AG04450 (cell line): Measurements from ENCODE around the gene EEPD1. TPM values are rescaled to one million over a fixed set of nuclear protein-coding genes. Genes with fewer than 3 reads are reported as not detected.

Source experiments
- CTCF ChIA-PET: fragments of 300-600, 350-600 bp; formaldehyde crosslinking; extraction: SDS; loops from one replicate; lab custom pipeline; 2022; ENCODE audit warnings: antibody characterized with exemption, inconsistent platforms; lab: Charles Lee
- POLR2A ChIA-PET: fragments of 350-600 bp; formaldehyde crosslinking; extraction: SDS; loops from one replicate; lab custom pipeline; 2021; ENCODE audit warnings: antibody characterized with exemption, inconsistent platforms; lab: Yijun Ruan, JAX
- DNase-seq: peaks from one replicate; pipeline ENCODE4 v3.0.0-alpha.2; 2011; ENCODE audit warnings: low read depth, low spot score
- H3K27ac ChIP-seq: one replicate; pipeline ENCODE4 v1.5.1; 2012; ENCODE audit warnings: low read depth, low read length, control low read depth
- H3K27me3 ChIP-seq: one replicate; pipeline ENCODE4 v1.6.0; 2012; ENCODE audit warnings: low read length; ENCODE audit not compliant: control insufficient read depth, insufficient read depth
- H3K4me3 ChIP-seq: 2 replicates; pipeline ENCODE4 v1.5.1; 2011; ENCODE audit warnings: mild to moderate bottlenecking, low read depth, low read length, control low read depth
- H3K9me3 ChIP-seq: 2 replicates; pipeline ENCODE4 v1.5.1; 2012; ENCODE audit warnings: low read length; ENCODE audit not compliant: control insufficient read depth, insufficient read depth
- CTCF ChIP-seq: IDR thresholded peaks from 2 replicates; pipeline ENCODE4 v1.5.1; 2011; ENCODE audit warnings: low read depth, low read length, control low read depth, inconsistent platforms
- polyA plus RNA-seq: library from polyadenylated mRNA; depleted of rRNA; stranded (reverse); fragments of >200 nt; gene quantifications from 2 replicates; pipeline ENCODE4 v1.2.3, GENCODE V29; 2011

EEPD1 gene
- polyA plus RNA-seq, 1 experiment: 21.1 TPM

GRCh38 chr7:36198854-36199266 lies 45.8 kb downstream of the EEPD1 start:
- TF ChIP-seq CTCF: no peak
- Histone ChIP-seq H3K9me3 (peaks cover 4% of the 10 kb centered on the region; the same call in 1 of the 2 replicates), H3K4me3 (no peak overlapping the region), H3K27me3 (no peaks in the 10 kb centered on the region), H3K27ac (peak overlapping the region; percentile 47)
- ChIA-PET POLR2A (interaction anchor here (0.7 to 1.1 kb wide), 3 partner anchors 8 to 398 kb away, joined by 4 to 10 read pairs (median 5); partner anchors contain the start of gene SEPTIN7), CTCF (interaction anchor here (1.3 kb wide), 1 partner anchor 8 kb away, joined by 5 read pairs; no protein-coding TSS in a partner anchor)
- no peak for DNase-seq

- Histone ChIP-seq H3K27ac (no peak overlapping the region), H3K4me3 (no peak overlapping the region), H3K27me3 (no peaks in the 10 kb centered on the region), H3K9me3 (peaks cover 4% of the 10 kb centered on the region; the same call in 1 of the 2 replicates)
- DNase-seq: no peak
- ChIA-PET POLR2A (interaction anchor here (1.1 kb wide), 1 partner anchor 8 kb away, joined by 10 read pairs; no protein-coding TSS in a partner anchor), CTCF (interaction anchor here (1.3 kb wide), 1 partner anchor 8 kb away, joined by 5 read pairs; no protein-coding TSS in a partner anchor)
- TF ChIP-seq CTCF: no peak
Observed at GRCh38 chr7:36199329-36199728, 46.3 kb downstream of the EEPD1 start.

GRCh38 chr7:36201122-36201723 lies 48.2 kb downstream of the EEPD1 start:
- CTCF ChIA-PET: no interaction called here
- Histone ChIP-seq H3K27ac (no peak overlapping the region), H3K4me3 (no peak overlapping the region), H3K9me3 (peaks cover 4% of the 10 kb centered on the region; the same call in 1 of the 2 replicates), H3K27me3 (no peaks in the 10 kb centered on the region)
- DNase-seq: no peak
- POLR2A ChIA-PET: no interaction called here
- TF ChIP-seq CTCF: no peak

GRCh38 chr7:36202398-36202797 lies 49.3 kb downstream of the EEPD1 start:
- Histone ChIP-seq H3K4me3 (no peak overlapping the region), H3K27me3 (no peaks in the 10 kb centered on the region), H3K9me3 (no peaks in the 10 kb centered on the region), H3K27ac (no peak overlapping the region)
- no peak for TF ChIP-seq CTCF
- ChIA-PET POLR2A (no interaction called here), CTCF (no interaction called here)
- DNase-seq: no peak

GRCh38 chr7:36203071-36203790 lies 50.2 kb downstream of the EEPD1 start:
- CTCF ChIA-PET: no interaction called here

More at GRCh38 chr7:36203071-36203790, 50.2 kb downstream of the EEPD1 start:
- Histone ChIP-seq H3K4me3 (no peak overlapping the region), H3K27me3 (no peaks in the 10 kb centered on the region), H3K9me3 (no peaks in the 10 kb centered on the region), H3K27ac (no peak overlapping the region)
- TF ChIP-seq CTCF: no peak
- POLR2A ChIA-PET: interaction anchor here (0.7 to 1.1 kb wide), 3 partner anchors 12 to 78 kb away, joined by 5 to 9 read pairs (median 6); no protein-coding TSS in a partner anchor
- DNase-seq: no peak
